ENCODE results near the gene AGBL4.
"Not testable (repeated sequence)": the region's sequence is repeated elsewhere in the genome, so short reads cannot be mapped to it uniquely, and the experiment has no call there.

AGBL4 gene

GRCh38 chr1:48523558-48523957 is 1500.2 kb downstream of the AGBL4 start:
- DNase-seq (ENCODE audit: low read depth) = no peak
- TF ChIP-seq CTCF (IDR thresholded peaks at IDR 0.05; ENCODE audit: low read length, missing control alignments) = no peak
- H3K4me3 ChIP-seq (replicated peaks; ENCODE audit: low read depth, low read length) = no peak overlapping the region

GRCh38 chr1:48519896-48520295 is 1503.9 kb downstream of the AGBL4 start:
- DNase-seq (ENCODE audit: low read depth); H3K4me3 ChIP-seq (replicated peaks; ENCODE audit: low read depth, low read length): not testable (repeated sequence)

- DNase-seq (ENCODE audit: low read depth) = no peak
- no peak for TF ChIP-seq CTCF (IDR thresholded peaks at IDR 0.05; ENCODE audit: low read length, missing control alignments)
- no peak overlapping the region for H3K4me3 ChIP-seq (replicated peaks; ENCODE audit: low read depth, low read length)
These were observed 1516.9 kb downstream of the AGBL4 start for GRCh38 chr1:48506870-48507269.

GRCh38 chr1:48500541-48501450 is 1523.0 kb downstream of the AGBL4 start:
- no peak for TF ChIP-seq CTCF (IDR thresholded peaks at IDR 0.05; ENCODE audit: low read length, missing control alignments)
- no peak overlapping the region for H3K4me3 ChIP-seq (replicated peaks; ENCODE audit: low read depth, low read length)
- DNase-seq (ENCODE audit: low read depth) = no peak

- TF ChIP-seq CTCF (IDR thresholded peaks at IDR 0.05; ENCODE audit: low read length, missing control alignments) = no peak
- no peak for DNase-seq (ENCODE audit: low read depth)
- H3K4me3 ChIP-seq (replicated peaks; ENCODE audit: low read depth, low read length) = no peak overlapping the region
These were observed 1524.5 kb downstream of the AGBL4 start for GRCh38 chr1:48499211-48499735.

- no peak overlapping the region for H3K4me3 ChIP-seq (replicated peaks; ENCODE audit: low read depth, low read length)
- peak; percentile 82 for DNase-seq (ENCODE audit: low read depth)
- peak; percentile 94 for TF ChIP-seq CTCF (IDR thresholded peaks at IDR 0.05; ENCODE audit: low read length, missing control alignments)
These were observed 1525.5 kb downstream of the AGBL4 start for GRCh38 chr1:48498096-48498791.

- no peak for DNase-seq (ENCODE audit: low read depth)
- H3K4me3 ChIP-seq (replicated peaks; ENCODE audit: low read depth, low read length) = no peak overlapping the region
- TF ChIP-seq CTCF (IDR thresholded peaks at IDR 0.05; ENCODE audit: low read length, missing control alignments) = no peak
These were observed 1527.8 kb downstream of the AGBL4 start for GRCh38 chr1:48495911-48496310.
